Body of pancreas (tissue), 4 donors: ENCODE results near the gene PHF19. TPM values are rescaled to one million over a fixed set of nuclear protein-coding genes. Genes with fewer than 3 reads are reported as not detected.
A peak's percentile ranks its signal among the peaks of the same experiment; 100 is the strongest.

ENCODE experiments used
- ATAC-seq: fragments of 150-250 bp; one replicate; pipeline ENCODE4 v1.9.1; 2016
- DNase-seq, 4 donors: peaks; one replicate each; pipeline ENCODE4 v3.0.0-alpha.2; 2019
- H3K27ac ChIP-seq, 4 donors: fragments of 200-600 bp; sonication (generic); 1 replicate in 3 of 4; 2 replicates in 1 of 4; pipeline versions ENCODE4 v1.5.1 to v1.6.1; 2016 to 2019; ENCODE audit warnings: mild to moderate bottlenecking in 1 of 4, mixed read lengths in 1 of 4, moderate library complexity in 1 of 4
- H3K27me3 ChIP-seq, 2 donors: fragments of 200-600 bp; sonication (generic); one replicate each; pipeline ENCODE4 v1.6.0; 2016; ENCODE audit warnings: mild to moderate bottlenecking in 1 of 2
- H3K36me3 ChIP-seq, 2 donors: fragments of 200-600 bp; sonication (generic); replicated peaks in 1 of 2; 2 replicates each; pipeline ENCODE4 v1.5.1; 2016; ENCODE audit warnings: low read depth in 2 of 2; ENCODE audit not compliant: insufficient read depth in 1 of 2
- H3K4me1 ChIP-seq: fragments of 200-600 bp; sonication (generic); one replicate; pipeline ENCODE4 v1.6.0; 2016
- H3K4me3 ChIP-seq, 2 donors: fragments of 200-600 bp; sonication (generic); 1 replicate in 1 of 2; 2 replicates in 1 of 2; pipeline ENCODE4 v1.5.1; 2016 to 2019
- H3K9me3 ChIP-seq, 3 donors: fragments of 200-600 bp; sonication (generic); 1 replicate in 2 of 3; 2 replicates in 1 of 3; pipeline ENCODE4 v1.5.1; 2016
- CTCF ChIP-seq, 7 experiments: fragments of 450-650 bp in 4 of 7; fragments of 200-600 bp in 3 of 7; sonication (generic) in 3 of 7; IDR thresholded peaks; one replicate each; pipeline ENCODE4 v1.5.1; 2016 to 2019; ENCODE audit warnings: antibody characterized with exemption in 7 of 7
- POLR2A ChIP-seq, 3 donors: fragments of 450-650 bp; IDR thresholded peaks; one replicate each; pipeline ENCODE4 v1.6.1; 2016; ENCODE audit warnings: antibody characterized with exemption in 3 of 3, mild to moderate bottlenecking in 2 of 3
- whole genome bisulfite sequencing, 2 donors: methylation state at CpG; one replicate each; pipeline ENCODE4 v1.1.5; 2017; 5-methylcytosine and 5-hydroxymethylcytosine counted together
- intact Hi-C: fragments of 100-400 bp; cut with DNase I; formaldehyde crosslinking; loops from one replicate; pipeline ENCODE4 v1.15.1; 2023
- total RNA-seq, 2 donors: library from RNA; depleted of rRNA; stranded (reverse); fragments of >200 nt; gene quantifications; one replicate each; pipeline ENCODE4 v1.1.0, GENCODE V29; 2016

Gene PHF19
- total RNA-seq, 2 donors from 2014 or later, result 5.4 to 6.9 TPM

- Histone ChIP-seq H3K4me1 (no peaks in the 10 kb centered on the region), H3K27me3 (no peaks in the 10 kb centered on the region), H3K27ac (no peak overlapping the region), H3K9me3 (no peaks in the 10 kb centered on the region), H3K36me3 (no peaks in the 10 kb centered on the region), H3K4me3 (no peak overlapping the region)
- no peak for TF ChIP-seq POLR2A (IDR thresholded peaks at IDR 0.05)
- TF ChIP-seq CTCF (IDR thresholded peaks at IDR 0.05), result no peak
- intact Hi-C loops, result no loop called here
- no peak for DNase-seq
- 68 to 74% methylated on average over 8 of the region's 8 CpGs for WGBS, 2 donors
- ATAC-seq, result no peak
These were observed 9.5 kb upstream of the PHF19 start for GRCh38 chr9:120886490-120886967.

GRCh38 chr9:120885958-120886357 lies 9.0 kb upstream of the PHF19 start:
- H3K27ac ChIP-seq, result no peak overlapping the region
- DNase-seq, result no peak

GRCh38 chr9:120885457-120885856 lies 8.5 kb upstream of the PHF19 start:
- TF ChIP-seq POLR2A (IDR thresholded peaks at IDR 0.05) (no peak), CTCF (IDR thresholded peaks at IDR 0.05) (no peak)
- H3K27ac ChIP-seq, result no peak overlapping the region
- WGBS, 2 donors, result 53 to 58% methylated on average over 3 of the region's 3 CpGs

More at GRCh38 chr9:120885958-120886357, 9.0 kb upstream of the PHF19 start:
- Histone ChIP-seq H3K27me3 (no peaks in the 10 kb centered on the region), H3K4me3 (no peak overlapping the region), H3K36me3 (no peaks in the 10 kb centered on the region), H3K4me1 (no peaks in the 10 kb centered on the region), H3K9me3 (no peaks in the 10 kb centered on the region)
- TF ChIP-seq CTCF (IDR thresholded peaks at IDR 0.05), result no peak
- no peak for TF ChIP-seq POLR2A (IDR thresholded peaks at IDR 0.05)
- no peak for ATAC-seq
- intact Hi-C loops, result no loop called here
- WGBS, 2 donors, result 56 to 82% methylated on average over 5 of the region's 5 CpGs

GRCh38 chr9:120883608-120883996 lies 6.6 kb upstream of the PHF19 start:
- 78 to 82% methylated on average over 3 of the region's 3 CpGs for WGBS, 2 donors
- Histone ChIP-seq H3K27ac (no peak overlapping the region), H3K36me3 (no peaks in the 10 kb centered on the region), H3K9me3 (no peaks in the 10 kb centered on the region), H3K4me3 (no peak overlapping the region), H3K27me3 (no peaks in the 10 kb centered on the region), H3K4me1 (no peaks in the 10 kb centered on the region)
- intact Hi-C loops, result no loop called here
- DNase-seq (no peak), ATAC-seq (no peak)
- no peak for TF ChIP-seq POLR2A (IDR thresholded peaks at IDR 0.05)
- TF ChIP-seq CTCF (IDR thresholded peaks at IDR 0.05), result no peak

More at GRCh38 chr9:120885457-120885856, 8.5 kb upstream of the PHF19 start:
- no peaks in the 10 kb centered on the region for H3K9me3 ChIP-seq
- H3K4me1 ChIP-seq, result no peaks in the 10 kb centered on the region
- DNase-seq, result no peak
- intact Hi-C loops, result no loop called here
- ATAC-seq, result no peak
- H3K4me3 ChIP-seq, result no peak overlapping the region
- no peaks in the 10 kb centered on the region for H3K36me3 ChIP-seq
- no peaks in the 10 kb centered on the region for H3K27me3 ChIP-seq

- DNase-seq (peak in 2 of 4 donors; percentile 35 to 46), ATAC-seq (no peak)
- H3K4me1 ChIP-seq, result no peaks in the 10 kb centered on the region
- TF ChIP-seq CTCF (IDR thresholded peaks at IDR 0.05) (no peak), POLR2A (IDR thresholded peaks at IDR 0.05) (no peak)
- no peak overlapping the region for H3K4me3 ChIP-seq
- no peaks in the 10 kb centered on the region for H3K36me3 ChIP-seq
- 69 to 72% methylated on average over 10 of the region's 10 CpGs for WGBS, 2 donors
- intact Hi-C loops, result no loop called here
- H3K27me3 ChIP-seq, result no peaks in the 10 kb centered on the region
- no peak overlapping the region for H3K27ac ChIP-seq
- no peaks in the 10 kb centered on the region for H3K9me3 ChIP-seq
These were observed 6.1 kb upstream of the PHF19 start for GRCh38 chr9:120882935-120883607.
